ENCODE results near the gene QDPR.

QDPR gene

DNA sequence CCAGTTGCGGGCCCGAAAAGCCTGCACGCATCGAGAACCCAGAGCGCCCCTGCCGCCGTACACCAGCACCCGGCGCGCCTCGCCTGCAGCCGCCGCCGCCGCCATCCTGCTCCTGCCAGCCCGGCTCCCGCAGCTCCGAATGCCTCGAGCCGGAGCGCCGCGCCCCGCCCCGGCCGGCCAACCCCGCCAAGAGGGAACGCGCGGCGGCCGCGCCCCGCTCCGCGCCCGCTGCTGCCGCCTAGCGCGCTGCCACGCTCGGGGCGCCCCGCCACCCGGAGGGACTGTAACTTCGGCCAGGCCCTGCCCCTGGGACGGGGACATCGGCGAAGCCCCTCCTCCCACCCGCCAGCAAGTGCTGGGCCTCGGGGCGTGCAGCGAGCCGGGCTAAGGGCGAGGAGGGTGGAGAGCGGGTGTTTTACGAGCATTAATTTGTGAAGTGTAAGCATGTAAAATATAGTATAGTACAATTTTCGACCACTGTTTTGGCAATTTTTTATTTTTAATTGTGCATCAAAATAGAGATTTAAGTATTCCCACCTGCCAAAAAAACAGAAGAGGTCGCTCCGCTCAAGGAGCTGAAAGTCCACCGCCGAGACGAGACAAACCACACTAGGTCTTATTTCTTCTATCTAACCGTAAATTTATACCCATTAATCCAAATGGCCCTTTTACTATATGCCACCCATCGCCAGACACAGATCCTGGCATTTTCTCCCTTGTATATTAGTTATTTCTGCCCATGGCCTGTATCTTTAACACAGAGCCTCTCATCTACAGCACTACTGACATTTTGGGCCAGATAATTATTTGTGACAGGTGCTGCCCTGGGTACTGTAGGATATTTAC is at the start of gene QDPR:
Gene QDPR, minus strand, starts transcription at position 141 of the 846 bp plus-strand sequence. Its CDS starts 36 bp downstream, at position 105.
- CTCF ChIA-PET = interaction anchor here (0.6 to 1.2 kb wide), 3 partner anchors 9 to 13 kb away, joined by 3 to 4 read pairs (median 3); no protein-coding TSS in a partner anchor
- no peaks in the 10 kb centered on the region for H3K9me3 Mint-ChIP-seq

DNA sequence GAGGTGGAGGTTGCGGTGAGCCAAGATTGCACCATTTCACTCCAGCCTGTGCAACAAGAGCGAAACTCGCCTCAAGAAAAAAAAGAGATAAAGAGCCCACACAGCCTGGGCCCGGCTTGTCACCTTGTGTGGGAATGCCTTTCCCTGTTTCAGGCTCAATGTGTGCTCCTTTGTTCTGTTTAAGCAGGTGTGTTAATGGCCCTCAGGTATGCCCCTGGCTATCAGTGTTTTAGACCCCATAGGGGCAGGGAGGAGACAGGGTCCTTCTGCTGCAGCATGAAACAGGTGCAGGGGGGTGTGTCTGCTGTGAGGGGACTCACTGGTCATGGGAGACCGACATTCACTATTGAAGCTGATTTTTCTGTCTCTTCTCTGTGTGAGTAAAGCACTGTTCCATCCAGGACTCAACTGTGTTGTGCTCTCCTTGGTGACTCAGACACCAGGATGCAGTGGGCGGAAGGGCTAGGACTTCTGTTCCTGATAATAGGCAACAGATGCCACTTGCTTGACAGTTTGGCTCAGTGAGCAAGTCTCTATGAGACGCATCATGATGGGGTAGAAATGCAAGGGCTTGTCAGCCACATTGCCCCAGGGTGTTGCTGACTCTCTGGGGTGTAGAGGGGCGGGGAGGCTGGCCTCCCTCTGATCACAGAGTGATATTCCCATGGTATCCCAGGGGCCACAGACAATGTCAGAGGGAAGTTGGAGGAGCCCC is 49.5 kb upstream of the QDPR start:
- Mint-ChIP-seq H3K27ac (no peak overlapping the region), H3K36me3 (no peaks in the 10 kb centered on the region), H3K4me3 (no peak overlapping the region), H3K27me3 (peaks cover 29% of the 10 kb centered on the region), H3K4me1 (no peaks in the 10 kb centered on the region), H3K9me3 (no peaks in the 10 kb centered on the region)
- DNase-seq = no peak
- CTCF ChIA-PET = no interaction called here

More for the DNA sequence above, at the start of gene QDPR:
- peak; percentile 81 for DNase-seq
- peaks cover 28% of the 10 kb centered on the region for H3K4me1 Mint-ChIP-seq
- peak within 1 kb of the TSS; percentile 99 for H3K4me3 Mint-ChIP-seq
- H3K27ac Mint-ChIP-seq = peak within 1 kb of the TSS; percentile 94
- peaks cover 16% of the 10 kb centered on the region for H3K27me3 Mint-ChIP-seq
- peaks cover 12% of the 10 kb centered on the region for H3K36me3 Mint-ChIP-seq

DNA sequence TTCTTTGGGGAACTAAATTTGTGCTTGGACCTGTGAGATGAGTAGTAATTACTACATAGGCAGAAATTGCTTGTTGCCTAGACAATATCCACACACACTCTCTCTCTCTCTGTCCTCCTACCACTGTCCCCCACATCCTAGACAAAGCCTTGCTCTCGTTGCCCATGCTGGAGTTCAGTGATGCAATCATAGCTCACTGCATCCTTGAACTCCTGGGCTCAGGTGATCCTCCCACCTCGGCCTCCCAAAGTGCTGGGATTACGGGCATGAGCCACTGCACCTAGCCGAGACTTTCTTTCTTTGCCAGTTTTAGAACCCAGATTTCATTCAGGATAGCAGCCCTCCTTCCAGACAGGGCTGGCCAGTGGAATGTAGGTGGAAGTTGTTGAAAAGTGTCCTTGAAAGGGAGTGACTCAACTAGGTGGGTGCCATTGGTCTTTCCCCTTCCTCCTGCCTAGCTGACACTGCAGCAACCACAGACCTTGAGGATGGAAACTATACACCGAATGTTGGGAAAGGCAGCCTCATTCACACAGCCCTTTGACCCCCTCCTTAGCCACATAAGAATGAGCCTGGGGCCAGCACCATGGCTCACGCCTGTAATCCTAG is 48.3 kb upstream of the QDPR start:
- peaks cover 23% of the 10 kb centered on the region for H3K27me3 Mint-ChIP-seq
- DNase-seq = no peak
- CTCF ChIA-PET = no interaction called here
- H3K27ac Mint-ChIP-seq = no peak overlapping the region
- H3K9me3 Mint-ChIP-seq = no peaks in the 10 kb centered on the region
- no peak overlapping the region for H3K4me3 Mint-ChIP-seq
- H3K36me3 Mint-ChIP-seq = no peaks in the 10 kb centered on the region
- no peaks in the 10 kb centered on the region for H3K4me1 Mint-ChIP-seq

DNA sequence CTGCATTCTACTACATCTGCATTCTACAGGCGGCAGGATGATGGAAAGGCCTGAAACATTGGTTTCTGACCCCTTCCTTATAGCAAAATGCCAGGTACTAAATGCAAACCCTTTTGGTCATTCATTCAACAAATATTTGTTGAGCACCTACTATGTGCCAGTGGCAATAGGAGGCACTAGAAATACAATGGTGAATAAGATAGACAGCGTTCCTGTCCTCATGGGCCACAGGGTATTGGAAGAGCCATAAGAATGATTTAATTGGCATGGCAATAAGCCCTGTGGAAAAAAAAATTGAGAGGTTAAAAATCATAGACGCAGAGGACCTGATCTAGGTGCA is 47.8 kb upstream of the QDPR start:
- Mint-ChIP-seq H3K27ac (no peak overlapping the region), H3K36me3 (no peaks in the 10 kb centered on the region), H3K9me3 (no peaks in the 10 kb centered on the region), H3K4me3 (no peak overlapping the region), H3K4me1 (peaks cover 4% of the 10 kb centered on the region), H3K27me3 (peaks cover 26% of the 10 kb centered on the region)
- CTCF ChIA-PET = no interaction called here
- no peak for DNase-seq

DNA sequence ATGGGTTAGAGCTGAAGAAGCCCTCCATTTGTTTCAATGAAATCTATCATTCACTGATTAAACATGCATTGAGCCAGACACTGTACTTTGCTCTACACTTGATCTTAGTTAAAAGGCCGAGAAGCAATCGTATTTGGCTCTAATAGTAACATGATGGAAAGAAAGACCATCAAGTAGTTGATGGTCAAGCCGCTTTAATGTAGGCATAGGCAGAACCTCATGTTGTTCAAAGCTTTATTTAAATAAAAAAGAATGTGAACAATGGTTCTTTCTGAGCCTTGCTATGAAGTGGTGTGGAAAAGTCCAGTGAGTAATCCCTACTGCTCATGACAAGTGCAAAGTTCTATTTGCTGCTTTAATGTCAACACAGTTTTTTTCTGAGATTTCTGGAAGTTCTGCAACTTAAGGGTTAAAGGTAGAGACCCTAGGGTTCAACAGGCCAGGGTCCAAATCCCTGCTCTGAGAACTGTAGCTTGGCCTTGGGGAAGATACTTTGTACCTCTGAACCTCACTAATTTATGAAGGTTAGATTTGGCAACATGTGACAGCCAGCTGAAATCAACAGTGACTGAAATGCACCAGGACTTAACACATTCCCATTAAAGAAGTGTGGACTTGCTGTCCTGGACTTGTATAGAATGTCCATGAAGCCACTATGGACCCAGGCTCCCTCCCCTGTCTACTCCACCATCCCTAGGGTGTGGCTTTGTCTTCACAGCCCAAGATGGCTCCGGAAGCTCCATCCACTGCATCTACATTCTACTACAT is 47.2 kb upstream of the QDPR start:
- CTCF ChIA-PET = interaction anchor here (1.2 to 2.4 kb wide), 2 partner anchors 10 to 77 kb away, joined by 3 to 10 read pairs; no protein-coding TSS in a partner anchor
- H3K27ac Mint-ChIP-seq = no peak overlapping the region
- H3K4me3 Mint-ChIP-seq = no peak overlapping the region
- H3K9me3 Mint-ChIP-seq = no peaks in the 10 kb centered on the region
- peaks cover 27% of the 10 kb centered on the region for H3K27me3 Mint-ChIP-seq
- peaks cover 5% of the 10 kb centered on the region for H3K4me1 Mint-ChIP-seq
- no peaks in the 10 kb centered on the region for H3K36me3 Mint-ChIP-seq
- no peak for DNase-seq

DNA sequence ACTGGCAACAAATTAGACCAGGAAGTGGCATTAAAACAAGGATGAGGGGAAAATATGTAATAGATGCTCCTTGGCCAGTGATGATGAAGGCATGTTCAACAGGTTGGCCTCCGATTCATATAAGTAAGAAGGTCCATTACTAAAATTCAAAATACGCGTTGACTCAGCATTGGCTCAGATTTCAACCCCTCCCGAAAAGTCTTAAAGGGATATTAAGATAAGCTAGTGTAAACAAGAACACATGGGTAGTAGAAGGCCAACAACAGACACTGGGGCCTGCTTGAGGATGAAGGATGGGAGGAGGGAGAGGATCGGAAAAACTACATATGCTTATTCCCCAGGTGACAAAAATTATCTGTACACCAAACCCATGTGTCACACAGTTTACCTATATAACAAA is 46.0 kb upstream of the QDPR start:
- no peak overlapping the region for H3K27ac Mint-ChIP-seq
- H3K4me3 Mint-ChIP-seq = no peak overlapping the region
- DNase-seq = no peak
- H3K36me3 Mint-ChIP-seq = no peaks in the 10 kb centered on the region
- H3K27me3 Mint-ChIP-seq = peaks cover 27% of the 10 kb centered on the region
- CTCF ChIA-PET = interaction anchor here (2.4 kb wide), 1 partner anchor 8 kb away, joined by 10 read pairs; no protein-coding TSS in a partner anchor
- no peaks in the 10 kb centered on the region for H3K9me3 Mint-ChIP-seq
- H3K4me1 Mint-ChIP-seq = peaks cover 5% of the 10 kb centered on the region

DNA sequence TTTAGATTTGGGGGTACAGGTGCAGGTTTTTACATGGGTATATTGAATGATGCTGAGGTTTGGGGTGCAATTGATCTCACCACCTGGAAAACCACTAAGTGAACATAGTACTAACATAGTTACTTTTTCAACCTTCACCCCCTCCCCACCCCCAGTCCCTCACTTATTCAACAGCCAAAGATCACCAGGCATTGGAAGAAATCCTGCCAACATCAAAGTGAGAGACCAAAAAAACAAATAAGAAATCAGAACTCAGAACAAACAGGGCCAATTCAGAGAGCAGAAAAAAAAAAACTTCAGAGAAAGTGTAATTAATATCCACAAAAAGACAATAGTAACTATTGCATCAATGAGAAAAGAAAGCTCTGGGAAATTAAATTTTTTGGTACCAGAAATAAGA is 44.6 kb upstream of the QDPR start:
- no peak for DNase-seq
- peaks cover 5% of the 10 kb centered on the region for H3K4me1 Mint-ChIP-seq
- no peak overlapping the region for H3K4me3 Mint-ChIP-seq
- CTCF ChIA-PET = no interaction called here
- H3K27me3 Mint-ChIP-seq = peaks cover 33% of the 10 kb centered on the region
- H3K36me3 Mint-ChIP-seq = no peaks in the 10 kb centered on the region
- H3K27ac Mint-ChIP-seq = no peak overlapping the region
- H3K9me3 Mint-ChIP-seq = no peaks in the 10 kb centered on the region

DNA sequence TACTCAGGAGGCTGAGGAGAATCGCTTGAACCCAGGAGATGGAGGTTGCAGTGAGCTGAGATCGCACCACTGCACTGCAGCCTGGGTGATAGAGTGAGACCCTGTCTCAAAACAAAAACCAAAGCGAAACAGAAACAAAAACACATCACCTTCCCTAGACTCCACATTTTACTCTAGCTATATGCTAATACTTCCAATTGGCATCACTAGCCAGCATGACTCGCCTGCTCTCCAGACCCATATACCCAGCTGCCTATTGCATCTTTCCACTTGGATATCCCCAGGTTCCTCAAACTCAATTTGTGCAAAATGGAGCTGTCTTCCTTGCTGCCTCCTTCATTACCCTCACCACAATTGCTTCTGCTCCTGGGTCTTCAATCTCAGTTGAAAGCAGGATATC is 42.7 kb upstream of the QDPR start:
- no peak overlapping the region for H3K27ac Mint-ChIP-seq
- peaks cover 5% of the 10 kb centered on the region for H3K4me1 Mint-ChIP-seq
- no peak overlapping the region for H3K4me3 Mint-ChIP-seq
- no peaks in the 10 kb centered on the region for H3K9me3 Mint-ChIP-seq
- no peaks in the 10 kb centered on the region for H3K36me3 Mint-ChIP-seq
- DNase-seq = no peak
- H3K27me3 Mint-ChIP-seq = peaks cover 30% of the 10 kb centered on the region
- CTCF ChIA-PET = interaction anchor here (0.7 to 0.8 kb wide), 2 partner anchors 81 to 82 kb away, joined by 3 to 6 read pairs; no protein-coding TSS in a partner anchor

DNA sequence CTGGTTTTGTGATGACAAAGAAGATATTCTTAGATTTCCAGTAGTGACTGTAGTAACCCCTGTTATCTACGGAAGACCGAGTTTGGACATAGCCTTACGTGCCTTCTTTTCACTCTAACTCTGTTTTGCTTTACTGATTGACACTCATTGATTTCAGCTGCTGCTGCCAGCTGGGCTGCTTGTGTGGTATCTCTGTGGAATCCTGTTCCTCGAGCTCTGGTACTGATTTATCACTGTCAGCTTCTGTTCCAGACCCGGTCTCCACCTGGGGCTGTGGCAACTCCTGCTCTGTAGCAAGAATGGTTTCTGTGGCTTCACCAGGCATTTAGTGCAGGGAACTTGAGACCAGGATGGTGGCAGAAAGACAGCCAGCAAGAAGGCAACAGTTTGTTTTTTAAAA is 40.5 kb upstream of the QDPR start:
- DNase-seq = no peak
- Mint-ChIP-seq H3K4me1 (peaks cover 9% of the 10 kb centered on the region), H3K36me3 (no peaks in the 10 kb centered on the region), H3K9me3 (no peaks in the 10 kb centered on the region), H3K27me3 (peaks cover 29% of the 10 kb centered on the region), H3K27ac (no peak overlapping the region), H3K4me3 (no peak overlapping the region)
- CTCF ChIA-PET = no interaction called here

DNA sequence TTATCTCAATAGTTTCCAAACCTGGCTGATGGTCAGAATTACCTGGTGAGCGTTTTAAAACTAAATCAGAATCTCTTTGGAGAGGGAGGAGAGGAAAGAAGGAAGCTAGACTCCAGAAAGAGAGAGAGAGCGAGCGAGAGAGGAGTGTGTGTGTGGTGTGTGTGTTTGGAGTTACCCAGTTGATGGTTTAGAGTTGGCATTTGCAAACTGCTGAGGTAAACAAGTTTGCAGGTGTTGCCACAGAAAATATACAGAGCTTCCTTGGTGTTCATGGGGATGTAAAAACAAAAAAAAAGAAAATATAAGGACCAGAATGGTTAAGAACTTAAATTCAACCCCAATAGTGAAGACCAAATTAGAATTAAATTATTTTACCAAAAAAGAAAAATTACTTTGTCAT is 38.7 kb upstream of the QDPR start:
- H3K36me3 Mint-ChIP-seq = no peaks in the 10 kb centered on the region
- H3K27me3 Mint-ChIP-seq = peaks cover 23% of the 10 kb centered on the region
- peaks cover 9% of the 10 kb centered on the region for H3K4me1 Mint-ChIP-seq
- H3K4me3 Mint-ChIP-seq = no peak overlapping the region
- no peaks in the 10 kb centered on the region for H3K9me3 Mint-ChIP-seq
- DNase-seq = no peak
- H3K27ac Mint-ChIP-seq = no peak overlapping the region
- CTCF ChIA-PET = interaction anchor here (1.0 to 2.2 kb wide), 3 partner anchors 8 to 92 kb away, joined by 3 to 10 read pairs (median 3); no protein-coding TSS in a partner anchor

DNA sequence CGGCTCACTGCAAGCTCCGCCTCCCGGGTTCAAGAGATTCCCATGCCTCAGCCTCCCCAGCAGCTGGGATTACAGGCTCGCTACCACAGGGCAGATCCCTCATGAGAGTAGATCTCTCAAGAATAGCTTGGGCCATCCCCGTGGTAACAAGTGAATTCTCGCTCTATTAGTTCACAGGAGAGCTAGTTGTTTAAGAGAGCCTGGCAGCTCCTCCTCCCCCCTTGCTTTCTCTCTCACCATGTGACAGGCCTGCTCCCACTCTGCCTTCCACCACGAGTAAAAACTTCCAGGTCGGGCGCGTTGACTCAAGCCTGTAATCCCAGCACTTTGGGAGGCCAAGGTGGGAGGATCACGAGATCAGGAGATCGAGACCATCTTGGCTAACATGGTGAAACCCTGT is 34.8 kb upstream of the QDPR start:
- Mint-ChIP-seq H3K27me3 (peaks cover 16% of the 10 kb centered on the region), H3K4me1 (peaks cover 4% of the 10 kb centered on the region), H3K27ac (no peak overlapping the region), H3K36me3 (no peaks in the 10 kb centered on the region), H3K9me3 (no peaks in the 10 kb centered on the region), H3K4me3 (no peak overlapping the region)
- CTCF ChIA-PET = interaction anchor here (0.6 to 2.9 kb wide), 7 partner anchors 26 to 270 kb away, joined by 3 to 10 read pairs (median 3); no protein-coding TSS in a partner anchor
- DNase-seq = no peak

DNA sequence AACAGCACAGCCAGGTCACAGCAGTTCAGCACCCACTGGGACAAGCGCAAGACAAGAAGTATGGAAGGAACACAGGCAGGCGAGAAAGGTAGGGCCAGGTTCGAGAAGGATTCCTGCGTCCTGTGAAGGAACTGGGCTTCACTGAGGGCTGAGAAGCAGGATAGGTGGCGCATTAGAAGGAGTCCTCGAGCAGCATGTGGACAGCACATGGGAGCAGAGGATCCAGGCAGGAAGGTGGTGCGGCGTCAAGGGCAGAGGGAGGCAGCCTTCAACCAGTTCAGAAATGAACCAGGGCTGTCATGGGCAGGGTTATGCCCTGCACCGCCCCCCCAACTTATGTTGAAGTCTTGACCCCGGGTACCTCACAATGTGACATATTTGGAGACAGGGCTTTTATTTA is 34.3 kb upstream of the QDPR start:
- H3K36me3 Mint-ChIP-seq = no peaks in the 10 kb centered on the region
- CTCF ChIA-PET = interaction anchor here (0.6 to 1.2 kb wide), 4 partner anchors 25 to 262 kb away, joined by 3 to 4 read pairs (median 3); no protein-coding TSS in a partner anchor
- H3K27me3 Mint-ChIP-seq = peaks cover 11% of the 10 kb centered on the region
- no peak for DNase-seq
- H3K4me1 Mint-ChIP-seq = peaks cover 4% of the 10 kb centered on the region
- H3K4me3 Mint-ChIP-seq = no peak overlapping the region
- H3K9me3 Mint-ChIP-seq = no peaks in the 10 kb centered on the region
- H3K27ac Mint-ChIP-seq = no peak overlapping the region

DNA sequence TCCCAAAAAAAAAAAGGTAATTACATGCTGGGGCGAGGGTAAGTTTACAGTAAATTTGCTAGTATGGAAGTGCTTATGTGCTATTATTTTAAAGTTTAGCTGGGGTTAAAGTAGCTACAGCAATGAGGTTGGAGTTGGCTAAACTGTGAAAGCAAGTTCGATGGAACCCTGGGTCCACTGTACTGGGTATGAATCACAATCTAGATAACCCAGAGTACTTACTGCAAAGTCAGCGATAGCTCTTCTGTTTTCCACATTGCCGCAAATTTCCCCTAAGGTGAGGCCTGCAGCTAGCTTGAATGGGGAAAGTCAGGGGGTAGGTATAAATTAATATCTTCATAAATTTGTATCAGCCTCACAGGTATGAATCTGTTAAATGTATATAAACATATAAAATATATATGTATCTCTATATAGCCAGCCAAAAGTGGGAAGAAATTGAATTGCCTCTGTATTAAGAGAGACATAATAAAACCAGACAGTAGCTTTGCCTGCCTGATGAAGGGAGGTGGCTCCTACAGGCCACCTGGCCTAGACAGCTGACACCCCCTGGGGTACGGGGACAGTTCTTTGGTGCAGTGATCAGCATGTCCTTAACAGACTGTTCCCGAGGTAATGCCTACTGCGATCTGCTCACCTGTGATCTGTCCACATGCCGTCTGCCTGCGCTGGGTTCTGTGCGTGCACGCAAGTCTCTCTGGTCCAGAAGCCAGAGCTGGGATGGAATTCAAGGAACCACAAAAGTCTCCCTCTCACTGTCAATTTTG is 33.7 kb upstream of the QDPR start:
- H3K4me3 Mint-ChIP-seq = no peak overlapping the region
- peaks cover 4% of the 10 kb centered on the region for H3K4me1 Mint-ChIP-seq
- H3K9me3 Mint-ChIP-seq = no peaks in the 10 kb centered on the region
- CTCF ChIA-PET = interaction anchor here (0.6 to 1.9 kb wide), 3 partner anchors 87 to 1045 kb away, joined by 3 to 6 read pairs (median 3); no protein-coding TSS in a partner anchor
- no peak for DNase-seq
- peaks cover 9% of the 10 kb centered on the region for H3K27me3 Mint-ChIP-seq
- H3K27ac Mint-ChIP-seq = no peak overlapping the region
- no peaks in the 10 kb centered on the region for H3K36me3 Mint-ChIP-seq
